Mucosa of stomach (tissue), 1 donor: ENCODE measurements around the gene FZD7.

Experiments used
- H3K27me3 ChIP-seq: one replicate; pipeline ENCODE4 v1.7.0; 2013; ENCODE audit warnings: mild to moderate bottlenecking, low read length; ENCODE audit not compliant: control insufficient read depth, insufficient read depth
- H3K36me3 ChIP-seq: one replicate; pipeline ENCODE4 v1.7.0; 2013; ENCODE audit warnings: low read length; ENCODE audit not compliant: control insufficient read depth, insufficient read depth
- H3K4me1 ChIP-seq: one replicate; pipeline ENCODE4 v1.7.0; 2013; ENCODE audit warnings: mild to moderate bottlenecking, low read length; ENCODE audit not compliant: control insufficient read depth, insufficient read depth
- H3K4me3 ChIP-seq: one replicate; pipeline ENCODE4 v1.7.0; 2013; ENCODE audit warnings: low read length
- H3K9ac ChIP-seq: one replicate; pipeline ENCODE4 v1.7.0; 2013; ENCODE audit warnings: mild to moderate bottlenecking, low read length, moderate library complexity
- H3K9me3 ChIP-seq: one replicate; pipeline ENCODE4 v1.7.0; 2013; ENCODE audit warnings: mild to moderate bottlenecking, low read length, moderate library complexity; ENCODE audit not compliant: control insufficient read depth
- donor health status: Pancreatic carcinoma.

The FZD7 gene

GRCh38 chr2:201999279-201999678 is 34.4 kb upstream of the FZD7 start:
- Histone ChIP-seq H3K4me1 (peaks cover 5% of the 10 kb centered on the region), H3K4me3 (no peak overlapping the region), H3K9me3 (no peaks in the 10 kb centered on the region), H3K36me3 (no peaks in the 10 kb centered on the region), H3K27me3 (no peaks in the 10 kb centered on the region), H3K9ac (no peak overlapping the region)

DNA sequence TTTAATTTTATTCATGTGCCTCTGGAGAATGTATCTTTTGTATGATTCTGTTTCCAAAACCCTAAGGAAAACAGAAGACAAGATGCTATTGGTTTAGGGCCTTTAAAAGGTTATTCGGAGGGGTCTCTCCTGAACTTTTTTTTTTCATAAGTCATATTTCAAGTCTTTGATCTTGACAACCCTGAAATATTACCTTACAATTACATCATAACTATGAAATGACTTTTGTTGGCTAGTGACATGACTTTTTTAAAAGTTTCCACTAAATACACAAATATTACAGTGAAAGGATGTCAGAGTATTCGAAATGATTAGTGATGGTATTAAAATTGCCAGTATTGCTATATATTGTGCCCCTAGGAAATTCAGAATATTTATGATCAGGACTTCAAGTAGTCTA is 31.8 kb upstream of the FZD7 start:
- Histone ChIP-seq H3K4me3 (no peak overlapping the region), H3K9me3 (no peaks in the 10 kb centered on the region), H3K27me3 (no peaks in the 10 kb centered on the region), H3K36me3 (no peaks in the 10 kb centered on the region), H3K9ac (no peak overlapping the region), H3K4me1 (no peaks in the 10 kb centered on the region)

DNA sequence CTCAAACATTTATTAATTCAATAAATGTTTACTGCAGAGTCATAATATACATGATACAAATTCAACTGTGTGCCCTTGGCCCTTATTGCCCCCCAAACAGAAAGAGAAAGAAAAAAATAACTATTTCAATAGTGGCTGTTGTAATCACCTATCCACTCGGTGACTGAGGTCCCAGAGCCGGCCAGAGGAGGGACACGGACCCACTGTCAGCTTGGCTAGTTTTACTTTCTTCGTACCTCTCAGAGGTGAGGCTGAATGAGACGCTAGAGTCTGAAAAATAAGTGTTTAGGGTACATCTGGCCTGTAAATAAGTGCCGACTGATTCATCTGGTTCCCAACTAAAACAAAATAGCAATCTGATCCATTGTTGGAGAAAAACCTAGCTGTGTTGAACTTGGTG is 31.3 kb upstream of the FZD7 start:
- Histone ChIP-seq H3K9me3 (no peaks in the 10 kb centered on the region), H3K27me3 (no peaks in the 10 kb centered on the region), H3K4me1 (no peaks in the 10 kb centered on the region), H3K36me3 (no peaks in the 10 kb centered on the region), H3K4me3 (no peak overlapping the region), H3K9ac (no peak overlapping the region)

DNA sequence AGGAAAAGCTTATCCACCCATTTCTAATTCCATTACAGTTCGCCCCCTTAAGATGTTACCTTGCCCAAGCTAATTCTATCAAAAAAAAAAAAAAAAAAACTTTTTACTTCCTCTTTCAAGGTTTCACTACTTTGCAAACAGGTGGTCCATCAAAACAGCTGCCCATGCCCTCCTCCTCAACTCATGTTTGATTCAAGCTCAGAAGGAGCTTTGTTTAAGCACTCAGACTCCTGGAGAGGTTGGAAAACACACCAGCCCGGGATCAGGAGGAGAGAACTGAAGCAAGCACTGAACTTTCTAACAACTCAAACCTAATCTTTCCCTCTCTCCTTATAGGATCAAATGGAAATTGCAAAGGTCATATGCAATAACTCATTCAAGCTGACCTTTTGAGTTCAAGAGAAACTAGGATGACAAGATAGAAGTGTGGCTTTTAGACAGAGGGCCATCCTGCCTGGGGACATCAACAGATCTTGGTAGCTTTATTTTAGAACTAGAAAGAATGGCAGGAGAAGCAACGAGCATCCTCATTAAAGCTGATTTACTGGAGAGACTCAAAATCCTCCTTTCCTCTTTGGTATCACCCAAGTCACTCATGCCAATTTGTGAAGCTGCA is 28.3 kb upstream of the FZD7 start:
- Histone ChIP-seq H3K4me1 (no peaks in the 10 kb centered on the region), H3K9ac (no peak overlapping the region), H3K27me3 (no peaks in the 10 kb centered on the region), H3K4me3 (no peak overlapping the region), H3K9me3 (no peaks in the 10 kb centered on the region), H3K36me3 (no peaks in the 10 kb centered on the region)

DNA sequence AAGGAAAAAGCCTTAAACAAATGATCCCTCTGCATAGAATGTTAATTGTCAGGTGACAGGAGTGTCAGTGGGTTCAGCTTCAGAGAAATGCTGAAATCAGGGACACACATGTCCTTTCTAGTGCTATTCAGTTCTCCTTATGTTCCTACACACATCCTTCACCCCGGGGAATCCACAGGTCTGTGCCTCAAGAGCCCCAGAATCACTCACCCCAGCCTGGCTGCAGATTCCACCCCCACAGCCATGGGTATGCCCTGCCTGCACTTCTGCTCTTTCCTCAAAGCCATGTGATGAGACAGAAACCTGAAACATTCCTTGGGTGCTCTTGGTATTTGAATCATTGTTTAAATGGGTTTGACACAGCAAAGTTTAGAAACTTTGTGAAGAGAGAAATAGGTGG is 27.4 kb upstream of the FZD7 start:
- no peaks in the 10 kb centered on the region for H3K27me3 ChIP-seq
- H3K4me3 ChIP-seq = no peak overlapping the region
- H3K9ac ChIP-seq = no peak overlapping the region
- no peaks in the 10 kb centered on the region for H3K36me3 ChIP-seq
- H3K4me1 ChIP-seq = no peaks in the 10 kb centered on the region
- no peaks in the 10 kb centered on the region for H3K9me3 ChIP-seq

GRCh38 chr2:202007015-202007982 is 26.4 kb upstream of the FZD7 start:
- Histone ChIP-seq H3K4me1 (no peaks in the 10 kb centered on the region), H3K36me3 (no peaks in the 10 kb centered on the region), H3K9me3 (no peaks in the 10 kb centered on the region), H3K27me3 (no peaks in the 10 kb centered on the region), H3K9ac (no peak overlapping the region), H3K4me3 (no peak overlapping the region)

DNA sequence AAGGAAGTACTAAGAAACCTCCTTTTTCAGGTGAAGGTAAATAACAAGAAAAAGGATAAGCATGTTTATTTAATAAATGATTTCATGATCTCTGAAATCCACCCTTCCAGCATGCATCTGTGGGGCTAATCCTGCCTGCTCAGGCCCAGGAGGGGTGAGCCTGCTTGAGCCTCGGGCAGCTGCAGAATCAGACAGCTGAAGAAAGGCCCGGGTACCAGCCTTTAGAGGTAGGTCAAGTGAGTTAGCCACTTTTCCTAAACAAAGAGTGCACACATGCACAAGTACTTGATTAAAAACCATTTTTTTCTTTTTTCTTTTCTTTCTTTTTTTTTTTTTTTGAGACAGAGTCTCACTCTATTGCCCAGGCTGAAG is 25.7 kb upstream of the FZD7 start:
- no peaks in the 10 kb centered on the region for H3K4me1 ChIP-seq
- no peaks in the 10 kb centered on the region for H3K36me3 ChIP-seq
- H3K9ac ChIP-seq = no peak overlapping the region

GRCh38 chr2:202009019-202009481 is 24.6 kb upstream of the FZD7 start:
- no peaks in the 10 kb centered on the region for H3K27me3 ChIP-seq
- H3K36me3 ChIP-seq = no peaks in the 10 kb centered on the region
- H3K4me1 ChIP-seq = no peaks in the 10 kb centered on the region
- H3K4me3 ChIP-seq = no peak overlapping the region
- no peaks in the 10 kb centered on the region for H3K9me3 ChIP-seq
- H3K9ac ChIP-seq = no peak overlapping the region

More for the DNA sequence above, 25.7 kb upstream of the FZD7 start:
- no peaks in the 10 kb centered on the region for H3K9me3 ChIP-seq
- H3K4me3 ChIP-seq = no peak overlapping the region
- no peaks in the 10 kb centered on the region for H3K27me3 ChIP-seq

DNA sequence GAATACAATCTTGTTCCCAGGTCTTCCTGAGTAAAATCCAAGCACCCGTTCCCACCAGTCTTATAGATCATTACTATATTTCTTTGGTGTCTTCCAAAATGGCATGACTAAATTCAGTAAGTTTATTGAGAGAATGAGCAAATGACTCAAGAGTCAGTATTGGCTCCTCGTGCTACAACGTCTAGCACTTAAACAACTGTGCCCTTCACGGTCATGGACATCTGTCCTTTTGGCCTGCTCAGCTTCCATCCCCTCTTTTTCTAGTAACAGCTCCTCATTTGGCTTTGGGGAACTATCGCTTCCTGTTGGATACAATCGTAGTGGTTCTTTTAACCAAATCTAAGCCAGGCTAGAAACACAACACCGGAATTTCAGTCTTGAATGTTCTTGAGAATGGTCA is 24.1 kb upstream of the FZD7 start:
- no peak overlapping the region for H3K9ac ChIP-seq

GRCh38 chr2:202014318-202014717 is 19.3 kb upstream of the FZD7 start:
- Histone ChIP-seq H3K9ac (no peak overlapping the region), H3K36me3 (no peaks in the 10 kb centered on the region), H3K4me1 (no peaks in the 10 kb centered on the region), H3K27me3 (no peaks in the 10 kb centered on the region), H3K9me3 (no peaks in the 10 kb centered on the region), H3K4me3 (no peak overlapping the region)

More for the DNA sequence above, 24.1 kb upstream of the FZD7 start:
- no peaks in the 10 kb centered on the region for H3K27me3 ChIP-seq
- H3K4me3 ChIP-seq = no peak overlapping the region
- no peaks in the 10 kb centered on the region for H3K4me1 ChIP-seq
- no peaks in the 10 kb centered on the region for H3K9me3 ChIP-seq
- no peaks in the 10 kb centered on the region for H3K36me3 ChIP-seq

GRCh38 chr2:202014759-202015211 is 18.9 kb upstream of the FZD7 start:
- Histone ChIP-seq H3K9ac (no peak overlapping the region), H3K27me3 (no peaks in the 10 kb centered on the region), H3K4me3 (no peak overlapping the region), H3K9me3 (no peaks in the 10 kb centered on the region), H3K4me1 (no peaks in the 10 kb centered on the region), H3K36me3 (no peaks in the 10 kb centered on the region)

DNA sequence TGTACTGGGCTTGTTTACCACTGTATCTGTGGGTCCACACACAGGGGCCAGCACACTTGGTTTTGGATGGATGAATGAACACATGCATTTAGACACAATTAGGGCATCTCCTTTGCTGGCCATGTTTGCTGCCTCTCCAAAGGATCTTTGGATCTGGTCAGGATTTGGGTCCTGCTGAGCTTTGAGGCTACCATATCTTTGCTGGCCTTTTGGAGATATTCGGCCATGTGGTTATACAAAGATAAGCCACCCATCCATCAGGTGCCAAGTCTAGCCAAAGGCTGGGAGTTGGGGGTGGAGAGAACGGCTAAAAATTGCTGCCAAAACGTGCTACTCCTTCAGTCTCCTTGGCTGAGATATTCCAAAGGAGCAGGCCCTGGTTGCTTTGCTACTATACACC is 18.2 kb upstream of the FZD7 start:
- no peaks in the 10 kb centered on the region for H3K4me1 ChIP-seq
- H3K9ac ChIP-seq = no peak overlapping the region
- no peaks in the 10 kb centered on the region for H3K9me3 ChIP-seq
- H3K36me3 ChIP-seq = no peaks in the 10 kb centered on the region
- H3K4me3 ChIP-seq = no peak overlapping the region
- no peaks in the 10 kb centered on the region for H3K27me3 ChIP-seq
